KG1 (cell line): ENCODE measurements around the gene PLEKHN1.
"Not testable (repeated sequence)": the region's sequence is repeated elsewhere in the genome, so short reads cannot be mapped to it uniquely, and the experiment has no call there.

ENCODE experiments used
- DNase-seq: peaks from one replicate; lab custom pipeline; 2025; lab: John Stamatoyannopoulos, UW

The PLEKHN1 gene

GRCh38 chr1:1013105-1013921, 47.0 kb downstream of the PLEKHN1 start, which contains the start of gene ISG15:
ISG15 (plus strand) TSS chr1:1013497; CDS start chr1:1013574, 77 bp downstream.
- peak; percentile 79 for DNase-seq

- no peak for DNase-seq
Measured at GRCh38 chr1:1013922-1014648, 47.8 kb downstream of the PLEKHN1 start.

GRCh38 chr1:1014799-1015681, 48.8 kb downstream of the PLEKHN1 start:
- no peak for DNase-seq

- not testable (repeated sequence) for DNase-seq
Measured at GRCh38 chr1:1017397-1018320, 51.4 kb downstream of the PLEKHN1 start.

GRCh38 chr1:1018321-1018685, 52.0 kb downstream of the PLEKHN1 start:
- DNase-seq: not testable (repeated sequence)

GRCh38 chr1:1019122-1019999, 53.1 kb downstream of the PLEKHN1 start:
- DNase-seq: peak; percentile 47

- no peak for DNase-seq
Measured at GRCh38 chr1:1020000-1020404, 53.7 kb downstream of the PLEKHN1 start, which contains the start of gene AGRN. AGRN (plus strand) TSS chr1:1020120; CDS start chr1:1020173, 53 bp downstream.

GRCh38 chr1:1020415-1021009, 54.2 kb downstream of the PLEKHN1 start:
- no peak for DNase-seq

- no peak for DNase-seq
Measured at GRCh38 chr1:1021010-1021919, 55.0 kb downstream of the PLEKHN1 start.

- no peak for DNase-seq
Measured at GRCh38 chr1:1021920-1022259, 55.6 kb downstream of the PLEKHN1 start.

- DNase-seq: no peak
Measured at GRCh38 chr1:1022302-1023009, 56.2 kb downstream of the PLEKHN1 start.

GRCh38 chr1:1023700-1024099, 57.4 kb downstream of the PLEKHN1 start:
- no peak for DNase-seq

GRCh38 chr1:1024149-1024770, 58.0 kb downstream of the PLEKHN1 start:
- DNase-seq: no peak

- no peak for DNase-seq
Measured at GRCh38 chr1:1024771-1025699, 58.8 kb downstream of the PLEKHN1 start.
